HG02943 (cell line): ENCODE data around the gene ALG13.
"Not testable (repeated sequence)": the region's sequence is repeated elsewhere in the genome, so short reads cannot be mapped to it uniquely, and the experiment has no call there.

ENCODE experiments used
- ATAC-seq: cut with Tn5 transposase; IDR thresholded peaks from one replicate; pipeline ENCODE4 v1.9.1; 2021; ENCODE audit warnings: mild to moderate bottlenecking, low read depth, moderate library complexity; ENCODE audit not compliant: unreplicated experiment

The ALG13 gene

DNA sequence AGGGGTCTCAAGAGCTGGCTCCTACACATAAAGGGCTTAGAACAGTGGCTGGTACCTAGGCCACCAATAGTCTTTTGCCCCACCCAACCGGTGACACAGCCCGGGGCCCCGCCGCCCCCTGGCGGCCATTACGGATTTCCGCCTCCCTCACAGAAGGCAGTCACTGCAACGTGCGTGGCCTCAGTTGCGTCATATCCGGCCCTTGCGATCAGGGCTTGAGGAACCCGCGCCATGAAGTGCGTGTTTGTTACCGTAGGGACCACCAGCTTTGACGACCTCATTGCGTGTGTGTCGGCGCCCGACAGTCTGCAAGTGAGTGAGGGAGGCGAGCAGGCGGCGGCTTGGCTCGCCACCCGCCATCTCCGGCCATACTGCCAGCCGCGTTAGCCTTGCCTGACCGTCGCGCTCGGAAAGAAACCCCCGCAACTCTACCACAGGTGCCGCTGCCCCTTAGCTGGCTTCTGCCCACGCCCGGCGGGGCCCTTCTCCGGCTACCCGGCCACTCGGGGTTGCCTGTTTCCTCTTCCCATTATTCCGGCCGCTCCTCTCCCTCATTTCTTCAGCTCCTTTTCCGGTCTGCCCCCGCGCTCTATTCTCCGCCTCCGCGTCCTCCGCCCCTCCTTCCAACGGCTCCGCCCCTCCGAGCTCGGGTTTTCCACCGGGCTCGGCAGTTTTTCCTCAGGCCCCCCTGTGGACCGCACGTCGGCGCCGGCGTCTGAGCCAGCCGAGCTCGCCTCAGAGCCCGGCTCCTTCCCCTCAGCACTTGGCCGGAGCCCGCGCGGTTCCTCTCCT lies at the start of gene ALG13:
TSS of gene ALG13 (plus strand) at position 183 of the 792 bp plus-strand sequence. CDS start at position 232, 49 bp downstream.
- ATAC-seq = peak; percentile 98

- ATAC-seq = no peak
Measured at GRCh38 chrX:111634823-111635729, 45.9 kb upstream of the ALG13 start.

DNA sequence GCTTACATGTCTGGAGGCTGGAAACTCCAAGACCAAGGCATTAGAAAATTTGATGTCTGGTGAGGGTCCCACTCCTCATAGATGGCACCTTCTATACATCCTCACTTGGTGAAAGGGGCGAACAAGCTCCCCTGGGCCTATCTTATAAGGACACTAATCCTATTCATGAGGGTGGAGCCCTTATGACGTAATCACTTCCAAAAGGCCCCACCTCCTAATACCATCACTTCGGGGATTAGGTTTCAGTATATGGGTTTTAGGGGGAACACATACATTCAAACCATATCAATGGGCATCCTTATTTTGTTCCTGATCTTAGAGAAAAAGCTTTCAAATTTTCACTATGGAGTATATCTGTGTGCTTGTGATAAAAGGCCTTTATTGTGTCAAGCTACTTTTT lies 39.0 kb upstream of the ALG13 start:
- no peak for ATAC-seq

DNA sequence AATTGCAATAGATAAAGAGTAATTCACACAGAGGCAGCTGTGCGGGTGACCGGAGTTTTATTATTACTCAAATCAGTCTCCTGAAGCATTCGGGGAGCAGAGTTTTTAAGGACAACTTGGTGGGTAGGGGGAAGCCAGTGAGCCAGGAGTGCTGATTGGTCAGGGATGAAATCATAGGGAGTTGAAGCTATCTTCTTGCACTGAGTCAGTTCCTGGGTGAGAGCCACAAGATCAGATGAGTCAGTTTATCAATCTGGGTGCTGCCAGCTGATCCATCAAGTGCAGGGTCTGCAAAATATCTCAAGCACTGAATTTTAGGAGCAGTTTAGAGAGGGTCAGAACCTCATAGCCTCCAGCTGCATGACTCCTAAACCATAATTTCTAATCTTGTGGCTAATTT lies 35.8 kb upstream of the ALG13 start:
- not testable (repeated sequence) for ATAC-seq

- no peak for ATAC-seq
Measured at GRCh38 chrX:111645607-111646006, 35.4 kb upstream of the ALG13 start.

DNA sequence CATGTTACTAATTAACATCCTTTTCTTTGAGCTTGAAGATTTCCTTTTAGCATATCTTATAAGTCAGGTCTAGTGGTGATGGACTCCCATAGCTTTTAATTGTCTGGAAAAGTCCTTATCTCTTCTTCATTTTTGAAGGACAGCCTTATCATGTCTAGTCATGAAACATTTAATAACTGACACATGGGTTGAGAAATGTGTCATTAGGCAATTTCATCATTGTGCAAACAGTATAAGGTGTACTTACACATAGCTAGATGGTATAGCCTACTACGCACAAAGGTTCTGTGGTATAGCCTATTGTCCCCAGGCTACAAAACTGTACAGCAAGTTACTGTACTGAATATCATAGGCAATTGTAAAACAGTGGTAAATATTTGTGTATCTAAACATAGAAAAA lies 34.5 kb upstream of the ALG13 start:
- ATAC-seq = no peak

- no peak for ATAC-seq
Measured at GRCh38 chrX:111648802-111649201, 32.2 kb upstream of the ALG13 start.

GRCh38 chrX:111649638-111650037 lies 31.3 kb upstream of the ALG13 start:
- ATAC-seq = no peak

DNA sequence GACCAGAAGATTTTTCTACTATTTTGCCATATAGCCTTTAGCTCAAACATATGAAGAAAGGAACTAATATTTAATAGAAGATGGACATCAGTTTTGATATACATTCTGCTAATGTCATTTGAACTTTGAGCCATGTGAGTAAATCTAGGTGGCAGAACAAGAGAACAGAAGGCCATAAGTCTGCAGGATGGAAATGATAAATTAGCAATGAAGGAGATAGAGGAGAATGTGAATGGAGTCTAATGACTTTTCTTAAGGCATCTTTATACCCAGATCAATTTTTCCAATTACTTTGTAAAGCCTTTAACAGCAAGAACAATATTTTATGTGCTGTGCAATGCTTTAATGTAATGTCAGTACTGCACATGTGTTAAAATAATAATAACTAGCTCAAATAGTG lies 30.1 kb upstream of the ALG13 start:
- ATAC-seq = no peak

DNA sequence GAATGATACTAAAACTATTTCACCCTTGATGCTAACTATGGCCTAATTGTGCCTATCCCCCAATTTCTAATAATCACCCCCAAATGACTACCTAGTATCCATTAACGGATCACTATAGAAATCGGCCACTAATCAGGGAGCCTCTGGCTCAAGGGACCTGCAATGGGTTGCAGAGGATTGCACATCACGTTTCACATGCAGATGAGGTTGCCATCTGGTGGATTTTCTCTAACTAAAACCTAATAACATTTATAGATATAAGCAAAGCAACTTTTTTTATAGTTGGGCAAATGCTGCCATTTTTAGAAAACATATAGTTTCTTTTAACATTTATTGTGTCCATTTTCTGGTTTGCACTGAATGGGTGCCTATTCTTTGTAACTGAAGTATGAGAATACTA lies 28.3 kb upstream of the ALG13 start:
- ATAC-seq = no peak

- no peak for ATAC-seq
Measured at GRCh38 chrX:111661241-111661640, 19.7 kb upstream of the ALG13 start.

DNA sequence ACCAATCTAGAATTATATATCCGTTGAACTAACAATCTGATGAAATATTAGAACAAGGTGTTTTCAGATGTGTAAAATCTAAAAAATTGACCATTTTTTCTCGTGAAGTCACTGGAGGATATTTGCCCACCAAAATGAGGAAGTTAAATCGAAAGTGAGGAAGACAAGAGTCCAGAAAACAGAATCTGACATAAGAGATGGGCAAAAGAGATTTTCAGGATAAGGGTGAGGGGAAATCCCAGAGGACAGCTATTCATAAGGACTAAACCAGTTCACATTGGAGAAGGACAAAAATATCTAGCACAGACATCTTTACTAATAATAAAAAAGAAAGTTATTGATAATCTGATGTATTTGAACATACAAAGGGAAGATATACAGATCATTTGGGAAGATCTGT lies 18.7 kb upstream of the ALG13 start:
- no peak for ATAC-seq

GRCh38 chrX:111671668-111672067 lies 9.3 kb upstream of the ALG13 start:
- no peak for ATAC-seq

DNA sequence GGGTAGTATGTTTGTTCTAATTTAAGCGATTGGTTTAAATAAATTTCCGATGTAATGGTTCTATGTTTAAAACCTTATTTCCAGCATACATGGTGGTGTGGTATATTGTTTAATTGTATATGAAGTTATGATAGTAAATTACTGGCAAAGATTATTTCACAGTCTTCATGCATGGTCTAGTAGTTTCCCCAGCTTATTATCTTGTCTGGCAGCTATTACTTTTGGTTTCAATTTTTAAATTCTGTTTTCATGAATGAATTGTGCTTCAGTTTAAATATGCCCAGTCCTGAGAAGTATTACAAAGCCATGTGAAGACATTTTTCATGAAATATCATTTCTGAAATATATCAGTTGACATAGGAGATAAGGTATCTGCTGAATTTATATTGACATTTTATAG lies 6.3 kb downstream of the ALG13 start:
- no peak for ATAC-seq

GRCh38 chrX:111695297-111695880 lies 14.4 kb downstream of the ALG13 start:
- ATAC-seq = no peak

DNA sequence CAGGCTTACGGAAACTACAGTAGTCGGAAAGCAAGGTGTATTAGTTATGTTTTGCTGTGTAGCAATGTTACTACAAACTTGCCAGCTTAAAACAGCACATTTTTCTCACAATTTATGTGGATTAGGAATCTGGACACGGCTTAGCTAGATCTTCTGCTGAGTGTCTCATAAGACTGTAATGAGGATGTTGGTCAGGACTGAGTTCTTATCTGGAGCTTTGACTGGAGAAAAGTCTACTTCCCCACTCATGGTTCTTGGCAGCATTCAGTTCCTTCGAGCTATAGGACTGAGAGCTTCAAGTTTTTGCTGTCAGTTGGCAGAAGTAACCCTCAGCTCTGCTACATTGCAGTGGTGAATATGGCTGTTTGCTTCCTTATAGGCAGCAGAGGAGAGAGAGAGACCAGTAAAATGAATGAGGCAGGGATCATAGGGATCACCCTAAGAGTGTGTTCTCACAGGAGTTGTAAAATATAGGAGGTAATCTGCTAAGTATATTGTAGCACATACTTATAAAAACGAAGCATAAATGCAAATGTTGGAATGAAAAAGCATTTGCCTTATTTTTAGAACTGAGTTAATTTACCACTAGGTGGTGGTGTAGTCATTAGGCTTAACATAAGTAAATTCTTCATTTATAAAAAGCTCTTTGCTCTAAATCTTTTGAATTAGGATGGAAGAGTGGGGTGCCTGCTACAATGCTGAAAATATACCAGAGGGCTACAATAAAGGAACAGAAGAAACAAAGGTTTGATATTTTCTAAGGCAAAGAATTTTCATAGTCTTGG lies 38.6 kb downstream of the ALG13 start:
- no peak for ATAC-seq

DNA sequence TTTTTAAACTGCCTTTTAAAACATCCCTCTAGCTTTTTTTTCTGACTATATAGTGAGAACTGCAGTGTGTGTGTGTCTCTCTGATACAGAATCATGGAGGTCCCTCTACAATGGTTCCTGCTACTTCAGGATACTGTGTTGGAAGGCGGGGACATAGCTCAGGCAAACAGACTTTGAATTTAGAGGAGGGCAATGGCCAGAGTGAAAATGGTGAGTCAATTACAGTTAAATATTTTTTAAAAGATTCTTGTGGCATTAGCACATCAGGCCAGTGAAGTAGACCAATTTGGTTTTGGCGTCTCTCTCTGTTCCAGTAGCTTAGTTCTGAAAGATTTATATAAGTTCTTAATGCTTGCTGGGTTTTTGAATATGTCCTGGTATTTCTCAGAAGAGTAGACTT lies 47.1 kb downstream of the ALG13 start:
- no peak for ATAC-seq

DNA sequence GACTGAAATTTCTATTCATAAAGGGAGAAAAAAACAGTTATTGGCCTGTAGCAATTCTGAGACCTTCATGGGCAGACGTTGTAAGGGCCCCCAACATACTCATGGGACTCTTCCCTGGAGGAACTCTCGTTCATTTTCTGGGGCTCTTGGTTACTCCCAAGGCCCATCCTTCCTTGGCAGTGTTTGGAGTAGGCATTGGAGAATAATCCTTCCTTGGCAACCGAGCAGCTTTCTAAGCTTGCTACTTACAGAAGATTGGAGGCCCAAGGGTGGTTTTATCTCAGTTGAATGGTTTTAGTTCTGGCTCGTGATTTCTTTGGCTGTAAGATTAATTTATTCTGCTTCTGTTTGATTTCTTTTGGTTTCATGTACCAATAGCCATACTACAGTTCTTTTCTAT lies 50.4 kb downstream of the ALG13 start:
- ATAC-seq = no peak

- no peak for ATAC-seq
Measured at GRCh38 chrX:111736571-111736970, 55.6 kb downstream of the ALG13 start.

DNA sequence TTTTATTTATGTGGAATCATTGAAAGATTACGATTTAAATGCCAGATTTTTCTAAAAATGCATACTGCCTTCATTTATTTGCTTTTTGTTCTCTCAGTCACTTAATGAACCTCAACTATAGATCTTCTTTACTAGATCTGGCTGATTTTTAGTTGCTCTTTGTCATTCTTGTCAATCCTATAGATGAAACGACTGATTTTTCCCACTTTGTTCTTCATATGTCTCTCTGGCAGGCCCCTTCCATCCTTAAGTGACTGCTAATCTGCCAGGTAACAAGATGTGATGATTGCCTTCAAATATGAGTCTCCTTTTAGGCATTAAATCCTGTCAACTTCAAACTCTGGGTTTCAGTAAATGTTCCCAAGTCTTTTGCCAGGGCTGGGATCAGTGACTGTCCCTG lies 61.0 kb downstream of the ALG13 start:
- no peak for ATAC-seq
